GM12878 (cell line): ENCODE measurements around the gene PCDHB1. TPM values are rescaled to one million over a fixed set of nuclear protein-coding genes. Genes with fewer than 3 reads are reported as not detected.

Source experiments
- ATAC-seq: fragments of 200-7000 bp; cut with Tn5 transposase; 3 replicates; pipeline ENCODE4 v1.9.1; 2020; ENCODE audit warnings: mild to moderate bottlenecking, moderate library complexity
- BruUV-seq: library from RNA; stranded (reverse); fragments of 400-500 nt; replicated peaks from 2 replicates; lab custom pipeline; 2021; lab: Mats Ljungman, UMichigan
- CTCF ChIA-PET: fragments of 300-600 bp; sonication (Branson Sonifier 250); formaldehyde crosslinking; extraction: SDS; loops from one replicate; lab custom pipeline; 2021; ENCODE audit warnings: inconsistent platforms; lab: Yijun Ruan, JAX
- POLR2A ChIA-PET: fragments of 350-600 bp; formaldehyde crosslinking; extraction: SDS; loops from one replicate; lab custom pipeline; 2021; ENCODE audit warnings: inconsistent platforms; lab: Charles Lee
- RAD21 ChIA-PET: fragments of 300-600 bp; sonication (Branson Sonifier 250); formaldehyde crosslinking; loops from one replicate; lab custom pipeline; 2023; ENCODE audit warnings: antibody characterized with exemption; ENCODE audit not compliant: unreplicated experiment; lab: Charles Lee
- SMC1A ChIA-PET: fragments of 300-600 bp; sonication (Branson Sonifier 250); formaldehyde crosslinking; loops from one replicate; lab custom pipeline; 2023; ENCODE audit not compliant: unreplicated experiment, uncharacterized antibody; lab: Charles Lee
- DNase-seq: peaks from one replicate; pipeline ENCODE4 v3.0.0-alpha.2; 2011; ENCODE audit warnings: low read depth, low spot score
- FAIRE-seq: peaks from 3 replicates; lab custom pipeline; 2011; peaks lifted over from hg19 to GRCh38; lab: Jason Lieb, UNC
- H2AFZ ChIP-seq: 2 replicates; pipeline ENCODE4 v1.6.0; 2011; ENCODE audit warnings: low read depth, low read length, control low read depth; ENCODE audit not compliant: control insufficient read depth
- H3K27ac ChIP-seq: 2 replicates; pipeline ENCODE4 v1.5.1; 2011; ENCODE audit warnings: control low read depth; ENCODE audit not compliant: control insufficient read depth, insufficient read depth
- H3K27me3 ChIP-seq, 2 experiments: replicated peaks in 1 of 2; 2 replicates each; pipeline versions ENCODE4 v1.6.0 to v1.6.1; 2011; ENCODE audit warnings: low read length in 1 of 2; ENCODE audit not compliant: control insufficient read depth in 2 of 2, insufficient read depth in 2 of 2
- H3K36me3 ChIP-seq, 2 experiments: 2 replicates each; pipeline ENCODE4 v1.5.1; 2011; ENCODE audit warnings: low read length in 1 of 2; ENCODE audit not compliant: control insufficient read depth in 2 of 2, insufficient read depth in 2 of 2
- H3K4me1 ChIP-seq: 2 replicates; pipeline ENCODE4 v1.6.1; 2011; ENCODE audit warnings: mild to moderate bottlenecking, low read length, moderate library complexity, mixed read lengths; ENCODE audit not compliant: control insufficient read depth, insufficient read depth
- H3K4me2 ChIP-seq: 2 replicates; pipeline ENCODE4 v1.6.0; 2011; ENCODE audit warnings: control low read depth; ENCODE audit not compliant: control insufficient read depth, insufficient read depth
- H3K4me3 ChIP-seq: fragments of 200-600 bp; sonication (generic); 2 replicates; pipeline ENCODE4 v1.5.1; 2016
- H3K79me2 ChIP-seq: 2 replicates; pipeline ENCODE4 v1.6.0; 2011; ENCODE audit warnings: low read length; ENCODE audit not compliant: control insufficient read depth, insufficient read depth
- H3K9ac ChIP-seq: 2 replicates; pipeline ENCODE4 v1.8.0; 2011; ENCODE audit warnings: low read length, control low read depth, mixed read lengths; ENCODE audit not compliant: control insufficient read depth, insufficient read depth
- H3K9me3 ChIP-seq: replicated peaks from 3 replicates; pipeline ENCODE4 v1.5.1; 2011; ENCODE audit warnings: mild to moderate bottlenecking, low read length; ENCODE audit not compliant: control insufficient read depth, insufficient read depth
- H4K20me1 ChIP-seq: 2 replicates; pipeline ENCODE4 v1.6.0; 2011; ENCODE audit not compliant: control insufficient read depth, insufficient read depth
- DPF2 ChIP-seq: fragments of 450-650 bp; IDR thresholded peaks from 2 replicates; pipeline ENCODE4 v1.6.1; 2017; ENCODE audit warnings: mild to moderate bottlenecking
- E2F4 ChIP-seq: IDR thresholded peaks from 2 replicates; pipeline ENCODE4 v1.6.1; 2012; ENCODE audit warnings: low read depth, low read length, improper control_type of control experiment
- ETV6 ChIP-seq, 2 experiments: fragments of 450-650 bp in 1 of 2; IDR thresholded peaks in 1 of 2; conservative IDR thresholded peaks in 1 of 2; 2 replicates each; pipeline ENCODE4 v1.6.1; 2014; ENCODE audit warnings: antibody characterized with exemption in 1 of 2, borderline replicate concordance in 1 of 2, low read depth in 1 of 2, mild to moderate bottlenecking in 1 of 2, moderate library complexity in 1 of 2
- GATAD2B ChIP-seq: fragments of 450-650 bp; conservative IDR thresholded peaks from 2 replicates; pipeline ENCODE4 v1.6.1; 2017; ENCODE audit warnings: low read depth, mild to moderate bottlenecking, moderate library complexity
- JUNB ChIP-seq: IDR thresholded peaks from 2 replicates; pipeline ENCODE4 v1.6.1; 2016; ENCODE audit warnings: antibody characterized with exemption, mild to moderate bottlenecking
- KDM1A ChIP-seq: fragments of 200-600 bp; sonication (generic); IDR thresholded peaks from 2 replicates; pipeline ENCODE4 v1.6.1; 2016; ENCODE audit warnings: borderline replicate concordance
- MAX ChIP-seq: IDR thresholded peaks from 2 replicates; pipeline ENCODE4 v1.6.1; 2012; ENCODE audit warnings: low read depth, low read length, improper control_type of control experiment
- REST ChIP-seq: IDR thresholded peaks from 2 replicates; pipeline ENCODE4 v1.6.1; 2012; ENCODE audit warnings: mild to moderate bottlenecking, low read depth, low read length
- SMAD5 ChIP-seq: IDR thresholded peaks from 2 replicates; pipeline ENCODE4 v1.6.1; 2016; ENCODE audit warnings: antibody characterized with exemption, low read depth
- SUZ12 ChIP-seq: fragments of 200-600 bp; sonication (generic); IDR thresholded peaks from one replicate; pipeline ENCODE4 v1.6.1; 2018; ENCODE audit warnings: antibody characterized with exemption, mild to moderate bottlenecking; ENCODE audit not compliant: unreplicated experiment
- ZSCAN29 ChIP-seq: fragments of 450-650 bp; IDR thresholded peaks from 2 replicates; pipeline ENCODE4 v1.6.1; 2017; ENCODE audit warnings: mild to moderate bottlenecking, moderate library complexity
- WGBS: methylation state at CpG from one replicate; pipeline ENCODE4 v1.1.6; 2016; ENCODE audit warnings: low lambda C conversion rate; ENCODE audit not compliant: insufficient replicate concordance, insufficient coverage; ENCODE audit errors: missing lambda C conversion rate; 5-methylcytosine and 5-hydroxymethylcytosine counted together
- in situ Hi-C: fragments of 300-500 bp; cut with MboI; formaldehyde crosslinking; loops from 9 replicates; pipeline ENCODE4 v1.14.3; 2018; ENCODE audit warnings: mixed read lengths
- intact Hi-C: fragments of 100-400 bp; cut with micrococcal nuclease; formaldehyde crosslinking; loops from one replicate; pipeline ENCODE4 v1.14.2; 2022; ENCODE audit not compliant: unreplicated experiment
- polyA plus RNA-seq, 11 experiments: library from polyadenylated mRNA; depleted of rRNA in 4 of 11; unstranded in 6 of 11; stranded (reverse) in 5 of 11; fragments of >200 nt; fragmentation: Nextera tagmentation in 4 of 11; fragmentation: Illumina TruSeq in 1 of 11; extraction: Ambion mirVana in 4 of 11; extraction: Trizol in 1 of 11; gene quantifications; 1 replicate in 1 of 11; 2 replicates in 10 of 11; pipeline versions ENCODE4 v1.2.1 to v1.2.3, GENCODE V29; 2011 to 2016; ENCODE audit warnings: inconsistent platforms in 2 of 11, missing spikeins in 2 of 11, low read depth in 1 of 11
- total RNA-seq, 4 experiments: library from RNA; depleted of rRNA in 3 of 4; stranded (reverse); fragments of >200 nt in 3 of 4; fragmentation: Illumina TruSeq in 1 of 4; extraction: Trizol in 1 of 4; gene quantifications; 2 replicates each; pipeline versions ENCODE4 v1.2.1 to v1.2.3, GENCODE V29; 2013 to 2021

The PCDHB1 gene
- total and polyA plus RNA-seq, 10 of the 15 experiments (the other 5 are each of a cell fraction or from before 2014, with no cell fraction given): not detected

GRCh38 chr5:141032626-141033025 is 18.5 kb upstream of the PCDHB1 start:
- in situ Hi-C loops: loop anchor here (25.0 kb wide), 1 partner anchor 795 kb away; no protein-coding TSS in a partner anchor
- no peaks in the 10 kb centered on the region for H3K4me1 ChIP-seq
- 30% methylated on average over 1 of the region's 1 CpG for WGBS
- ChIA-PET RAD21 (interaction anchor here (0.6 kb wide), 1 partner anchor 108 kb away, joined by 4 read pairs; no protein-coding TSS in a partner anchor), SMC1A (interaction anchor here (1.4 kb wide), 1 partner anchor 13 kb away, joined by 3 read pairs; no protein-coding TSS in a partner anchor), POLR2A (no interaction called here), CTCF (interaction anchor here (0.7 kb wide), 1 partner anchor 1886 kb away, joined by 3 read pairs; no protein-coding TSS in a partner anchor)
- intact Hi-C loops: no loop called here
- no peak for ATAC-seq
- no TSS peak for BruUV-seq
- H3K79me2 ChIP-seq: no peaks in the 10 kb centered on the region
- FAIRE-seq: no peak
- H3K27ac ChIP-seq: no peak overlapping the region
- H3K9ac ChIP-seq: no peak overlapping the region
- H3K9me3 ChIP-seq: no peaks in the 10 kb centered on the region
- H3K27me3 ChIP-seq: no peaks in the 10 kb centered on the region
- no peak overlapping the region for H2AFZ ChIP-seq
- no peaks in the 10 kb centered on the region for H4K20me1 ChIP-seq
- TF ChIP-seq ETV6 (conservative IDR thresholded peaks at IDR 0.05 in 1 of 2, IDR thresholded peaks at IDR 0.05 in 1 of 2; ENCODE audit: borderline replicate concordance in 1 of 2, low read depth in 1 of 2) (no peak), SMAD5 (no peak), GATAD2B (no peak), KDM1A (no peak), E2F4 (no peak), REST (no peak), ZSCAN29 (no peak), DPF2 (no peak), SUZ12 (no peak), JUNB (no peak), MAX (no peak)
- TF ChIP-seq, all 136 proteins: peak for 0
- Histone ChIP-seq H3K4me2 (no peak overlapping the region), H3K36me3 (no peaks in the 10 kb centered on the region), H3K4me3 (no peak overlapping the region)
- no peak for DNase-seq
